ENCODE measurements around the gene CAPNS2.

- TF ChIP-seq CTCF (IDR thresholded peaks at IDR 0.05) (no peak), POLR2A (IDR thresholded peaks at IDR 0.05) (no peak)
These were observed 26.3 kb upstream of the CAPNS2 start for GRCh38 chr16:55540221-55540620.
